IPS-18a (cell line): ENCODE data around the gene LENG1.
A peak's percentile ranks its signal among the peaks of the same experiment; 100 is the strongest.
"Not testable (repeated sequence)": the region's sequence is repeated elsewhere in the genome, so short reads cannot be mapped to it uniquely, and the experiment has no call there.

Experiments used
- H3K27ac ChIP-seq: one replicate; pipeline ENCODE4 v1.5.1; 2013; ENCODE audit warnings: low read length
- H3K27me3 ChIP-seq: one replicate; pipeline ENCODE4 v1.6.1; 2013; ENCODE audit warnings: mild to moderate bottlenecking, low read length; ENCODE audit not compliant: control insufficient read depth, insufficient read depth
- H3K36me3 ChIP-seq: one replicate; pipeline ENCODE4 v1.6.1; 2013; ENCODE audit warnings: low read depth, low read length; ENCODE audit not compliant: control insufficient read depth
- H3K4me1 ChIP-seq: one replicate; pipeline ENCODE4 v1.6.1; 2013; ENCODE audit warnings: low read depth, low read length; ENCODE audit not compliant: control insufficient read depth
- H3K4me3 ChIP-seq: one replicate; pipeline ENCODE4 v1.5.1; 2013; ENCODE audit warnings: low read length
- H3K9ac ChIP-seq: one replicate; pipeline ENCODE4 v1.6.1; 2013; ENCODE audit warnings: mild to moderate bottlenecking, low read length, moderate library complexity
- H3K9me3 ChIP-seq: one replicate; pipeline ENCODE4 v1.6.1; 2013; ENCODE audit warnings: low read depth, low read length; ENCODE audit not compliant: control insufficient read depth

Gene LENG1

DNA sequence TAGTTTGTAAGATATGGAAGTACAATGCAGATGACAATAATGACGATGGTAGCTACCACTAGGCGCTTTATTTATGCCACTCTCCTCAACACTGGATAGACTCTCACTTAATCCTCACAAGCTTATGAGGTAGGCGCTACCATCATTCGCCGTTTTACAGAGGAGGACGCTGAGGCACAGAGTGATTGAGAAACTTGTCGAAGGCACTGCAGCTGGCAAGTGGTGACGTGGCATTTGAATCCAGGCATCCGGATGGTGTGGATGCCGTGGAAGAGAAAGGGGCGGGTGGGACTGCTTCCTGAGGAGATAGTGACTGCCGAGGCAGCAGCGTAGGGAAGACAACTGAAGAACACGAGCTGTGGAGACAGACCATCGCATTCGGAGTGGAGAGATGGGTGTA lies 39.9 kb upstream of the LENG1 start:
- peaks cover 33% of the 10 kb centered on the region for H3K36me3 ChIP-seq
- no peaks in the 10 kb centered on the region for H3K27me3 ChIP-seq

DNA sequence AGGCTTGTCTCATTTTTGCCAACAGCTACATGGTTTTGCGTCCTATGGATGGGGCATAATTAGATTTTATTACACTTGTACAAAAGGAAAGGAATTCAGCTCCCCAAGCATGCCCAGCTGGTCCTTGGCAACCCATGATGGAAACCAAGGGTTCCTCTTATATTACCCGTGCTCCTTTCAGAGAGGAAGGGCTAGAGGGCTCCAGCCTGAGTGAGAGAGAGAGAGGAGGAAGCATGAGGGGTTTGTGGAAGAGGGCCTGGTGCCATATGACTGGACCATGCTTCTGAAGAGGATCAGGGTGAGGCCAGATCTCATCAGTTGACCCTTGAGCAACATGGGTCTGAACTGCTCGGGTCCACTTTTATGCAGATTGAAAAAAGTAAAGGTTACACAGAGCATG lies 37.6 kb upstream of the LENG1 start:
- peaks cover 22% of the 10 kb centered on the region for H3K36me3 ChIP-seq
- no peak overlapping the region for H3K9ac ChIP-seq
- H3K4me1 ChIP-seq, result peaks cover 8% of the 10 kb centered on the region
- H3K27me3 ChIP-seq, result no peaks in the 10 kb centered on the region
- no peak overlapping the region for H3K4me3 ChIP-seq
- no peaks in the 10 kb centered on the region for H3K9me3 ChIP-seq
- H3K27ac ChIP-seq, result no peak overlapping the region

More for the DNA sequence above, 39.9 kb upstream of the LENG1 start:
- H3K9me3 ChIP-seq, result no peaks in the 10 kb centered on the region
- H3K4me3 ChIP-seq, result no peak overlapping the region
- H3K9ac ChIP-seq, result no peak overlapping the region
- H3K27ac ChIP-seq, result no peak overlapping the region
- peaks cover 17% of the 10 kb centered on the region for H3K4me1 ChIP-seq

- H3K4me1 ChIP-seq, result peaks cover 5% of the 10 kb centered on the region
- no peaks in the 10 kb centered on the region for H3K27me3 ChIP-seq
- no peak overlapping the region for H3K4me3 ChIP-seq
- peaks cover 16% of the 10 kb centered on the region for H3K36me3 ChIP-seq
- no peak overlapping the region for H3K27ac ChIP-seq
- H3K9ac ChIP-seq, result no peak overlapping the region
- no peaks in the 10 kb centered on the region for H3K9me3 ChIP-seq
Observed at GRCh38 chr19:54196536-54196935, 37.0 kb upstream of the LENG1 start.

GRCh38 chr19:54194463-54194862 lies 34.9 kb upstream of the LENG1 start:
- H3K27ac ChIP-seq, H3K9me3 ChIP-seq, H3K4me3 ChIP-seq, H3K9ac ChIP-seq, H3K27me3 ChIP-seq, H3K4me1 ChIP-seq: not testable (repeated sequence)
- peaks cover 13% of the 10 kb centered on the region for H3K36me3 ChIP-seq

DNA sequence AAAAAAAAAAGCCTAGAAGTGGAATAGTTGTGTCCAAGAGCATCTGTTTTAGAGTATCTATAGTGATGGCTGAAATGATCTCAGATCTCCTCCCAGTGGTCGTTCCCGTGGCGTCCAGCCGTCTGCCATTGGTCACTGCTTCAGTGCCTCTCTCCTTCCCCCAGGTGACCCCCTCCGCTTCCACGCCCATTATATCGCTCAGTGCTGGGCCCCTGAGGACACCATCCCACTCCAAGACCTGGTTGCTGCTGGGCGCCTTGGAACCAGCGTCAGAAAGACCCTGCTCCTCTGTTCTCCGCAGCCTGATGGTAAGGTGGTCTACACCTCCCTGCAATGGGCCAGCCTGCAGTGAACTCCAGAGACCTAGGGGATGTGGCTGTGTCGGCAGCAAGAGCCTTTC lies 33.5 kb upstream of the LENG1 start:
- H3K27me3 ChIP-seq, result no peaks in the 10 kb centered on the region
- H3K27ac ChIP-seq, result no peak overlapping the region
- no peak overlapping the region for H3K4me3 ChIP-seq
- H3K9me3 ChIP-seq, result no peaks in the 10 kb centered on the region
- H3K9ac ChIP-seq, result no peak overlapping the region
- peaks cover 13% of the 10 kb centered on the region for H3K36me3 ChIP-seq
- peaks cover 9% of the 10 kb centered on the region for H3K4me1 ChIP-seq

GRCh38 chr19:54191811-54192453 lies 32.4 kb upstream of the LENG1 start:
- H3K9ac ChIP-seq, result peak overlapping the region; percentile 94
- peaks cover 10% of the 10 kb centered on the region for H3K4me1 ChIP-seq
- no peak overlapping the region for H3K27ac ChIP-seq
- no peaks in the 10 kb centered on the region for H3K27me3 ChIP-seq
- peak overlapping the region; percentile 90 for H3K4me3 ChIP-seq
- H3K9me3 ChIP-seq, result no peaks in the 10 kb centered on the region
- H3K36me3 ChIP-seq, result peaks cover 13% of the 10 kb centered on the region

GRCh38 chr19:54191011-54191810 lies 31.7 kb upstream of the LENG1 start, which contains the start of gene TSEN34:
Gene TSEN34 (plus strand): TSS chr19:54191308. CDS start chr19:54191365, 57 bp downstream.
- Histone ChIP-seq H3K4me1 (peaks cover 10% of the 10 kb centered on the region), H3K4me3 (peak within 1 kb of the TSS; percentile 90), H3K36me3 (peaks cover 13% of the 10 kb centered on the region), H3K9ac (peak within 1 kb of the TSS; percentile 94), H3K27me3 (no peaks in the 10 kb centered on the region), H3K27ac (peak within 1 kb of the TSS; percentile 98), H3K9me3 (no peaks in the 10 kb centered on the region)

DNA sequence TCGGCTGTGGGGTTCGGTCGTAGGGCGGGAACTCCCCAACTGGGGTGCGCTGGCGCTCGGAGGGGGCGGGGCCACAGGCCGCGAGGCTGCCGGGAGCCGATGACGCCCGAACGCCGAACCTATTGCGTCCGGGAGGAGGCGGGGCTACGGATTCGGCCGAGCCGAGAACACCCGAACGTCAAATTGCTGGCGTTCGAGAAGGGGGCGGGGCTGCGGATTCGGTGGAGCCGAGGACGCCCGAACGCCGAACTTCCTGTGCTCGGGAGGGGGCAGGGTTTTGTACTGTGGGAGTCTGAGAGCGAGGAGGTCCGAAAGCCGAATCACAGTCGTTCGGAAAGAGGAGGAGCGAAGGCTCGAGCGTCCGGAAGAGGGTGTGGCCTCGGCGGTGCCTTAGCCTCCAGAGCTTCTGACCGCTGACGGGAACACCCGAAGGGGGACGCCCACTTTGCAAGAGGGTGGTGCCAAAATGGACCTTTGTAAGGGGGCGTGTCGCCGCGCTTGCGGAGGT lies 31.0 kb upstream of the LENG1 start:
- H3K4me1 ChIP-seq, result peaks cover 10% of the 10 kb centered on the region
- peak overlapping the region; percentile 90 for H3K4me3 ChIP-seq
- H3K36me3 ChIP-seq, result peaks cover 13% of the 10 kb centered on the region
- no peaks in the 10 kb centered on the region for H3K27me3 ChIP-seq
- no peaks in the 10 kb centered on the region for H3K9me3 ChIP-seq
- H3K27ac ChIP-seq, result peak overlapping the region; percentile 98
- H3K9ac ChIP-seq, result peak overlapping the region; percentile 94

DNA sequence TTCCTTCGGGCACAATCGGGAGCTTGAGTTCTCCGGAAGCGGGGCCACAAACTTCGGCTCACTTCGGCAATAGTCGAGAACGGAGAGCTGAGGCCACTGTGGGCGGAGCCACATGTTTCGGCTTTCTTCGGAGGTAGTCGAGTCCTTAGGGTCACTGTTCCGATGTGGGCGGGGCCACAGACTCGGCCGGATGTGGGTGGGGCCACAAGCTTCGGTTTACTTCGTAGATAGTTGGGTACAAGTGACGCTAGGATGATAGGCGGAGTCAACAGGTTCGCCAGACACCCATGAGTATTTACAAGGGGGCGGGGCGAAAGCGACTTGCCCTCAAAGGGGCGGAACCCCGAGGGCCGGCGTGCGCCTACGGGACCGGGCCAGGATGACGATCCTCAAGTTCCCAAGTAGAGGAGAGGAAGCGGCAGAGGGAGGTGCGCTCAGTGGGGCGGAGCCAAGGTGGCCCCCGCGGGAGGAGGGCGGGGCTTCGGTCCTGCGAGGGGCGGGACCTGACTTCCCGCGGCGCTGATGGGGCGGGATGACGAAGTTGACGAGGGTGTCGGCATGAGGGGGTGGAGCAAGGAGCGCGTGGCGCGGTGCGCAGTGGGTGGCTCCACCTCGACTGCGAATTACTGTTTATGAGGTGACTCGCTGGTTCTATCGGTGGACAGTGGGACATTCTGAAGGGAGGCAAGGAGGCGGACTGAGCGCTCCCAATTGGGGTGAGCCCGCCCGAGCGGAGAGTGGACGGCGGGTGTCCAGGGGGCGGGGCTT lies 30.4 kb upstream of the LENG1 start:
- H3K9ac ChIP-seq, result peak overlapping the region; percentile 94
- H3K9me3 ChIP-seq, result no peaks in the 10 kb centered on the region
- peak overlapping the region; percentile 98 for H3K27ac ChIP-seq
- no peaks in the 10 kb centered on the region for H3K27me3 ChIP-seq
- H3K36me3 ChIP-seq, result peaks cover 17% of the 10 kb centered on the region
- H3K4me3 ChIP-seq, result peak overlapping the region; percentile 84
- peaks cover 10% of the 10 kb centered on the region for H3K4me1 ChIP-seq

- Histone ChIP-seq H3K9me3 (no peaks in the 10 kb centered on the region), H3K27ac (peak within 1 kb of the TSS; percentile 98), H3K27me3 (no peaks in the 10 kb centered on the region), H3K36me3 (peaks cover 14% of the 10 kb centered on the region), H3K4me1 (peaks cover 10% of the 10 kb centered on the region), H3K4me3 (peak within 1 kb of the TSS; percentile 84), H3K9ac (peak within 1 kb of the TSS; percentile 94)
Observed at GRCh38 chr19:54189145-54189734, 29.7 kb upstream of the LENG1 start, which contains the start of gene MBOAT7. Gene MBOAT7 (minus strand): TSS chr19:54189580. CDS start chr19:54188508, 1,072 bp downstream.
